Midbrain (tissue), 1 donor: Measurements from ENCODE around the gene PTPRB.

Experiments used
- DNase-seq: peaks from one replicate; lab custom pipeline; 2025; lab: John Stamatoyannopoulos, UW

The PTPRB gene

DNA sequence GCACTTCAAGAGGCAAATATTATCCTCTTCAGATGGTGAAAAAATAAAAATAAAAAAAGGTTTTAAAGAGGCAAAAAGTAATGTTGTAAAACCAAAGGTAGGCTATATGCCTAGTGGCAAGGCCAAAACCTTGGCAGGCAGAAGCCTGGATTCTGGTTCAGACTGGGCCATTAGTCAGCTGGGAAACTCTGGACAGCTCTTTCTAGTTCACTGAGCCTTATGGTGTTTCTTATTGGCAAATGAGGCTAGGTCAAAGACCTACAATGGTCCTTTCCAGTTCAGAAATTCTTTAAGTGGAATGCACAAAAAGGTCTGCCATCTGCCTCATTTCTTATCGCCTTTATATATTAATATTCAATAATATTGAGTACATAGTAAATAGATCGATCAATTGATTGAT, 44.6 kb downstream of the PTPRB start:
- DNase-seq, result no peak

- no peak for DNase-seq
These were observed 46.5 kb downstream of the PTPRB start for GRCh38 chr12:70590549-70591226.

DNA sequence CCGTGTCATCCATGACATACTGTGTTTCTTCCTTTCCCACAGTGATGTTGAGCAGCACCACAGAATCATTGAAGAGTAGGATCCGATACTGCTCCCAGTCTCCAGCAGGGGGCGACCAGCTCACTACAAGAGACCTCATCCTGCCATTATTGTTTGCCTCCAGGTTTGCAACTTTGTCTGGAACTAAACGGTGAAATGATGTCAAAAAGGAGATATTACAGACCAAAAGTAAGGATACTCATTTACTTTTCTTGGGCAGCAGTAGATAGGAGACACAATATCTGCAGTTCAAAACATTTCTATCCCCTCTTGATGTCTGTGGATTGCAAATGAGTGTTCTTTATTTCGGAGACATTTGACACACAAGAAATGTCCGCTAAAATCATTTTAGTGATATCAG, 47.2 kb downstream of the PTPRB start:
- DNase-seq, result peak; percentile 48

GRCh38 chr12:70584332-70584731, 52.9 kb downstream of the PTPRB start:
- DNase-seq, result no peak

DNA sequence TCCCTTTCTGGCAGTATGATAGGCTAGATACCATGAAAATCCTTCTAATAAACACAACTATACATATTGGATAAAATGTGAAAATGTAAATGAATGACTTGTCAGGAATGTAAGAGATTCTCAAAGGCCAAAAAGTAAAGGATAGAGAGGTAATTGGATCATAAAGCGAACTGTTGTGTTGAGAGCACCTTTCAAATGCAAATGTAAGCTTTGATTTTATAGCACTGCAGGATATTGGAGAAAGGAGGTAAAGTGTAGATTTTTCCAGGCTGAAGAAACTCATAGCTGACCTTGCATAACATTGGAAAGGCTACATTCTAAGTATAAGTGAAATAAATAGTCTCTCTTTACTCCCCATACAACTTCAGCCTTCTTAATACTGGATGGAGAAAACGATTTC, 54.0 kb downstream of the PTPRB start:
- no peak for DNase-seq

- no peak for DNase-seq
These were observed 56.0 kb downstream of the PTPRB start for GRCh38 chr12:70581208-70581607.

GRCh38 chr12:70577283-70577634, 60.0 kb downstream of the PTPRB start:
- DNase-seq, result no peak

GRCh38 chr12:70576341-70577282, 60.6 kb downstream of the PTPRB start:
- peak; percentile 89 for DNase-seq

GRCh38 chr12:70571705-70572268, 65.4 kb downstream of the PTPRB start:
- no peak for DNase-seq

- no peak for DNase-seq
These were observed 66.2 kb downstream of the PTPRB start for GRCh38 chr12:70571029-70571428.

DNA sequence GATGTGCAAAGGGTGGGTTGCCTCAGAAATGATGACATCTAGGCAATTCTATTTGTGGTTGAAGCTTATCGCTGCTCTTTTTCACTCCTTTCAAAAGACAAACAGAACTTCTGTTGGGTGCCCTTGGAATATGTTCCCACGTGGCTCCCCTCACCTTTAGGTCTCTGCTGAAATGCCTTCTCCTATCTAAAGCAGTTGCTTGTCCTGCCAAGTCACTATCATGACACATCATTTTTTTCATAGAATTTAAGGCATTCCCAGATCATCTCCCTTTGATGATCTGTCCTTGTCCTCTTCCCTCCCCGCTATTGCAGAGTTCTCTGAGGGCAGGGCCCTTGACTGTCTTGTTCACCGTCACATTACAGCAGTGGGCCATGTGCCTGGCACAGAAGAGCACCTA, 75.7 kb downstream of the PTPRB start:
- no peak for DNase-seq

- DNase-seq, result no peak
These were observed 76.6 kb downstream of the PTPRB start for GRCh38 chr12:70560671-70561070.

GRCh38 chr12:70559390-70559789, 77.8 kb downstream of the PTPRB start:
- DNase-seq, result no peak

DNA sequence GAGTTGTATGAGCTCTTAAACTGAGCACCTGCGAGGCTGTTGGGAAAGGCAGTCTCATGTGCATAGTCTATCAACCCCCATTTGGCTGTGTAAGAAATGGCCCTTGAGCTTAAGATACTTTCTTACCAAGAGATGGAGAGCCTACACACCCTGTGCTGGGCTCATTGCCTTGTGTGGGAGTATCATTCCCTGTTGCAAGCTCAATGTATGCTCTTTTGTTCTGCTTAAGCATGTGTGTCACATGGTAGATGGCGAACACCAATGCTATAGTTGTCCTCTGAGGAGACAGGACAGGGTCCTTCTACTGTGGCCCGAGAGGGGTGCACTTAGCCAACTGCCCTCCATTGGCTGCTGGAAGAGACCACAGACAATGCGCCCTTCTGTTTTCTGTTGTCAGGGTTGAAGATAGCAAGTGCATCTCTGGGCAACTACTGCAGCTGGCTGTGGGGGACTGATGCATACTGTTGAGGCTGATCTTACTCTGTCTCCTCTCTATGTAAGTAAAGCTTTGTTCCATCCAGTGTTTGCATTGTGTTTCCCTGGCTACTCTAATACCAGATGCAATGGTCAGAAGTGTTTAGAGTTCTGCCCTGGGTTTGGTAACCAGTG, 79.5 kb downstream of the PTPRB start:
- peak; percentile 92 for DNase-seq

DNA sequence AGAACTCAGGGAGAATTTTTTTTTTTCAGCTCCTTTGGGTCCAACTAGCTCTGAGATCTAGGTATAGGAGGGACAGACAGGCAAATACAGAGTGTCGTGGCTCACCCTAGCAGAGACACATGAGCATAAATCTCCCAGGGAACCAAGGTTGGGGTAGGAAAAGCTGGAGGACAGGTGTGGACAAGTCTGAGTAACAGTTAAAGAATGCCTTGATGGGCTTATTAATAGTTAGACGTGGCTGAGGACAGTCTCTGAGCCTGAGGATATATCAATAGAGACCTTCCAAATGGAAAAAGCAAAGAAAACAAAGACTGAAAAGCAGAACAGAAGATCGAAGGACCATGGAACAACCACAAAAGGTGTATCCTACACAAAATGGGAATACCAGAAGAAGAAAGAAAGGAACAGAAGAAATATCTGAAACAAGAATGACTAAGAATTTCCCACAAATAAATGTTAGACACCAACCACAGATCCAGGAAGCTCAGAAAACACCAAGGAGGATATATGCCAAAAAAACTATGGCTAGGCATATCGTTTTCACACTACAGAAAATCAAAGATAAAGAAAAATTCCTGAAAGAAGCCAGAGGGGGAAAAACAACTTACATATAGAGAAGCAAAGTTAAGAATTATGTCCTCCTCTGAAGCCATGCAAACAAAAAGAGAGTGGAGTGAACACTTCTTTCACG, 80.9 kb downstream of the PTPRB start:
- DNase-seq, result no peak

GRCh38 chr12:70555081-70555480, 82.1 kb downstream of the PTPRB start:
- no peak for DNase-seq

DNA sequence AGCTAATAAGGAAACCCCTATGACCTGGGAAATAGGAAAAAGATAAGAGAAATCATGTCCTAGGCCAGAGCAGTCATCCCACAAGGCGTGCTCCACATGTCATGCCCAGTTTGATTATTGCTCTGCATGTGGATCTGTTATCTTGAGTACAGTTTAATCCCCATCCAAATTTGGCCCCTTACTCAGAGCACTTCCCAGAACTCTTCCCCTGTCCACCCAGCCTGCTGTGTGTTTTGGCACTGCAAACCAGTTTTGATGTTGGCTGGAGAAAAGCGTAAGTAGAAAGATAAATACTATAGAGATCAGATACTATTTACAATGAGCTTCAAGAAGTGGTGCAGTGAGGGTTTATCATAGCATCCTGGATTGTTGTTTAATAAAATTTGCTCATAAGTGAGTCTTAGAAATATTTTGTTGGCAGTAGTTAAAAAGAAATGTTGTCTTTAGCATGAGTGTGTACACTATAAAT, 83.8 kb downstream of the PTPRB start:
- no peak for DNase-seq

DNA sequence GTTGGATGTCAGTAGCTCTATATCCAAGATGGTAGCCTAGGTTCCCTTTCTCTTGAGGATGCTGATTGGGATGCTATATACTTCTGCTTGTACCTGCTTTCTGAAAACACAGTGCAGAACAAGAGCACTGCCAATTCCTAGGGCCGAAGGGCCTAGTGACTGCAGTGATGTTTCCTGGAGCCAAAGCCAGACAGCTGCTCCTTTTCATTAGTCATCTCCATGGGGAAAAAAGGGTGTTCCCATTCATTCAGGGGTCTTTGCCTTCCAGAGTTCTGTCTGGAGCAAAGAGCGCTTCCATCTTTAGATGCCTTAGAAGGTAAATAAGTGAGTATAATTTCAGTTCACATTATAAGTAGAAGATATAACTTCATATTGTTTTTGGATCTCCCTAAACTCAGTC, 85.5 kb downstream of the PTPRB start:
- no peak for DNase-seq

DNA sequence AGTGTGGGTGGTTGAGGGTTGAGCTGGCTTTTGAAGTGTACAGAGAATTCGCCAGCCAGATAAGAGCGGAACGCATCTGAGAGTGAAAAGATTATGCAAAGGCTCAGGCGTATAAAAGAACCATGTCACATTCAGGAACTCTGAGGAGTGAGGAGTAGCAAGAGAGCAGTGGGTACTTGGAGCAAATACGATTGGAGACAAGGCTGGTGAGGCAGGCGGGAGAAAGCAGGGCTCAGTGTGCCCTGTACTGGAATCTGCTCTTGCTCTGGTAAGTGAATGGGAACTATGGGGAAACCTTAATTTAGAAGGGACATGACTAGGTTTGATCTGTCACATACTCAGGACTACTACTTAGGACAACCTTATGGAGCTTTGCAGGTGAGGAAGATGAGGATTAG, 87.0 kb downstream of the PTPRB start:
- DNase-seq, result no peak

DNA sequence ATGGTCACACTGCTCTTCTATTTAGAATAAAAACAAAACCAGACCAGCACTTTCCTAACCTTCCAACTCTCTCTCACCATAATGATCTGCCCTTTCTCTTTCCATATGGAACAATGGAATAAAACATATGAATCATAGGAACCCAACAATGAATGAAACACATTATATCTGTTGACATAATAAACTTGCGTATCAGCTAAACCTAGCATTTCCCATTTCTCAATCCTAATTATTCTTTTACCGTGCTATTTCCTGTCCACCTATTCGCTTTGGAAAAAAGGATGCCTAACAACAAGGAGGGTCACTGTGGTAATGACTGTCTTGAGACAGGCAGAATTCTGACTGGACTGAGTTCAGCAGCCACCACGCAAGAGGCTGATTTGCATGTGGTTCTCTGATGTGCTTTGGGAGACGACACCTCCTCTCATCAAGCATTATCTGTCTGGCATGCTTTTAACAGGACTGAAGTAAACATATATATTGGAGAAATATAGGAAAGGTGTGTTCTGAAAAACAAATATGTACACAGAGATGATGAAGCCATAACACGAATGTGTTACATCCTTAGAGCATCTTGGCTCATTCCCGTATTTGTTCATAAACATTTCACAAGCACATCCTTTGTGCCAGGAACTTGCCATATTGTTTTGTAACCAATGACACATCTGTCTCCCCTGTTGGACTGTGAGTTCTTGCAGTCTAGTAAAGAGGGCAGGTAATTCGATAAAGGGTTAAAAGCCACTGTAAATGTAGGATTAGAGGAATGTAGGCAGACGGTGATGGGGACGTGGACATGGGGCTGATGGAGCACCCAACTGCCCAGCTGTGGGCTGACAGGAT, 87.7 kb downstream of the PTPRB start:
- DNase-seq, result no peak

DNA sequence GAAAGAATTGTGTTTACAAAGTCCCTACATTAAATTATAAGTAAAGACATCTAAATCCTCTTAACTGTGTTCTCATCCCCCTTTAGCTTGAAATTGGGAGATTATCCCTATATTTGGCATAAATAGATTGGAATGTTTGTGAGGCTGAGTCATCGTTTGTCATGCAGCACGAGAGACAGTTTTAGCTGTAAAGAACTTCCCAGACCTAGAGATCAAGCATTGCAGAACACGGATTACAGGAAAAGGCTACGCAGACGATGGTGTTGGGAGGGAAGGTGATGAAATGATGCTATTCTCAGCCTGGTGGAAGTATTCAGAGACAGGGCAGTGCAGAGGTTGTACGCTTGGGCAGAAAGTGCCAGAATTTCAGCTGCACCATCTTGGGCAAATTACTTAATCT, 93.8 kb downstream of the PTPRB start:
- DNase-seq, result peak; percentile 12
